Esophagus squamous epithelium (tissue), 4 donors: Measurements from ENCODE around the gene HES7.

Experiments used
- POLR2A ChIP-seq, 4 donors: fragments of 450-650 bp; IDR thresholded peaks; one replicate each; pipeline ENCODE4 v1.6.1; 2017; ENCODE audit warnings: antibody characterized with exemption in 4 of 4, mild to moderate bottlenecking in 4 of 4, moderate library complexity in 3 of 4
- TF ChIP-seq, protein P1 (sequence below), 6 experiments: fragments of 450-650 bp in 4 of 6; fragments of 200-600 bp in 2 of 6; sonication (generic) in 2 of 6; IDR thresholded peaks; one replicate each; pipeline ENCODE4 v1.5.1; 2016 to 2019; ENCODE audit warnings: antibody characterized with exemption in 6 of 6, mild to moderate bottlenecking in 4 of 6, moderate library complexity in 4 of 6

DNA sequence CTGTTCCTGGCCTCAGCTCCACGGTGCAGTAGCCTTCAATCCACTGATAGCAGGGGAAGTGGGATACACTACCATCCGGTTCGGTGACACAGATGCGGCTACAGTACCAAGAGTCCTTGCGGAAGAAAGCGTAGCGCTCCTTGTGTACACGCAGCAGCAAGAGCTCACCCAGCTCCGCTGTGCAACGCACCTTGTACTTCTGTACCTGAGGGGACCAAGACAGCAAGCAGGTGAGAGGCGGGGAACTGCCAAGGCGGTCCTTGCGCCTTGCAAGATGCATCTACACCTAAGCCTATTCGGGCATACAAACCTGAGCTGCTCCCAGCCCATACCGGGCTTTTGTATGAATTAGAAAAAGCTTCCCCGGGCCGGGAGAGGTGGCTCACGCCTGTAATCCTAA is 7.1 kb downstream of the HES7 start:
- TF ChIP-seq, protein P1, sequence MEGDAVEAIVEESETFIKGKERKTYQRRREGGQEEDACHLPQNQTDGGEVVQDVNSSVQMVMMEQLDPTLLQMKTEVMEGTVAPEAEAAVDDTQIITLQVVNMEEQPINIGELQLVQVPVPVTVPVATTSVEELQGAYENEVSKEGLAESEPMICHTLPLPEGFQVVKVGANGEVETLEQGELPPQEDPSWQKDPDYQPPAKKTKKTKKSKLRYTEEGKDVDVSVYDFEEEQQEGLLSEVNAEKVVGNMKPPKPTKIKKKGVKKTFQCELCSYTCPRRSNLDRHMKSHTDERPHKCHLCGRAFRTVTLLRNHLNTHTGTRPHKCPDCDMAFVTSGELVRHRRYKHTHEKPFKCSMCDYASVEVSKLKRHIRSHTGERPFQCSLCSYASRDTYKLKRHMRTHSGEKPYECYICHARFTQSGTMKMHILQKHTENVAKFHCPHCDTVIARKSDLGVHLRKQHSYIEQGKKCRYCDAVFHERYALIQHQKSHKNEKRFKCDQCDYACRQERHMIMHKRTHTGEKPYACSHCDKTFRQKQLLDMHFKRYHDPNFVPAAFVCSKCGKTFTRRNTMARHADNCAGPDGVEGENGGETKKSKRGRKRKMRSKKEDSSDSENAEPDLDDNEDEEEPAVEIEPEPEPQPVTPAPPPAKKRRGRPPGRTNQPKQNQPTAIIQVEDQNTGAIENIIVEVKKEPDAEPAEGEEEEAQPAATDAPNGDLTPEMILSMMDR (IDR thresholded peaks at IDR 0.05): no peak
- no peak for TF ChIP-seq POLR2A (IDR thresholded peaks at IDR 0.05)
